CD4-positive, alpha-beta T cell (primary cell): ENCODE results near the gene TBC1D14. TPM values are rescaled to one million over a fixed set of nuclear protein-coding genes. Genes with fewer than 3 reads are reported as not detected.

Source experiments
- ATAC-seq: fragments of 200-7000 bp; cut with Tn5 transposase; one replicate; pipeline ENCODE4 v1.10.0; 2022; ENCODE audit warnings: mild to moderate bottlenecking; ENCODE audit not compliant: poor library complexity
- CTCF ChIA-PET: fragments of 350-600 bp; sonication (Branson Sonifier 250); formaldehyde crosslinking; loops from one replicate; lab custom pipeline; 2021; ENCODE audit warnings: antibody characterized with exemption, inconsistent platforms; lab: Charles Lee
- POLR2A ChIA-PET: fragments of 350-600 bp; sonication (Branson Sonifier 250); formaldehyde crosslinking; loops from one replicate; lab custom pipeline; 2021; ENCODE audit warnings: antibody characterized with exemption, inconsistent platforms; lab: Charles Lee
- DNase-seq, 14 experiments: peaks; one replicate each; pipeline ENCODE4 v3.0.0-alpha.2; 2013 to 2020; ENCODE audit warnings: mixed read lengths in 2 of 14
- H3K27ac ChIP-seq, 2 donors: one replicate each; pipeline versions ENCODE4 v1.5.1 to v1.7.0; 2013; ENCODE audit warnings: low read length in 2 of 2, low read depth in 1 of 2, mild to moderate bottlenecking in 1 of 2
- H3K27me3 ChIP-seq, 2 experiments: 1 replicate in 1 of 2; 2 replicates in 1 of 2; pipeline versions ENCODE4 v1.6.1 to v1.7.0; 2013; ENCODE audit warnings: low read length in 2 of 2, control low read depth in 1 of 2, mild to moderate bottlenecking in 1 of 2, moderate library complexity in 1 of 2; ENCODE audit not compliant: insufficient read depth in 2 of 2, control insufficient read depth in 1 of 2
- H3K36me3 ChIP-seq: one replicate; pipeline ENCODE4 v1.6.1; 2013; ENCODE audit warnings: low read length, control low read depth; ENCODE audit not compliant: insufficient read depth
- H3K4me1 ChIP-seq: one replicate; pipeline ENCODE4 v1.6.1; 2013; ENCODE audit warnings: low read length, control low read depth; ENCODE audit not compliant: insufficient read depth
- H3K4me3 ChIP-seq: one replicate; pipeline ENCODE4 v1.5.1; 2013; ENCODE audit warnings: mild to moderate bottlenecking, low read length, moderate library complexity
- H3K9me3 ChIP-seq, 2 experiments: 1 replicate in 1 of 2; 2 replicates in 1 of 2; pipeline versions ENCODE4 v1.6.1 to v1.7.0; 2013; ENCODE audit warnings: low read length in 2 of 2, mild to moderate bottlenecking in 2 of 2, control low read depth in 1 of 2, moderate library complexity in 1 of 2; ENCODE audit not compliant: control insufficient read depth in 1 of 2, insufficient read depth in 1 of 2
- H3K27ac Mint-ChIP-seq: one replicate; pipeline ENCODE4 v1.8.0; 2020; ENCODE audit warnings: mixed read lengths
- H3K27me3 Mint-ChIP-seq: one replicate; pipeline ENCODE4 v1.8.0; 2021; ENCODE audit warnings: mixed read lengths
- H3K36me3 Mint-ChIP-seq: one replicate; pipeline ENCODE4 v1.8.0; 2021; ENCODE audit warnings: low read depth, mixed read lengths
- H3K4me1 Mint-ChIP-seq: one replicate; pipeline ENCODE4 v1.8.0; 2021; ENCODE audit warnings: low read depth, mixed read lengths
- H3K4me3 Mint-ChIP-seq: one replicate; pipeline ENCODE4 v1.8.0; 2020; ENCODE audit warnings: mild to moderate bottlenecking, mixed read lengths
- H3K9me3 Mint-ChIP-seq: one replicate; pipeline ENCODE4 v1.8.0; 2020; ENCODE audit warnings: mixed read lengths
- CTCF ChIP-seq: fragments of 200-600 bp; IDR thresholded peaks from one replicate; pipeline ENCODE4 v1.8.0; 2022; ENCODE audit warnings: antibody characterized with exemption, mild to moderate bottlenecking
- intact Hi-C, 2 experiments: fragments of 100-400 bp; cut with DNase I in 1 of 2; cut with micrococcal nuclease in 1 of 2; formaldehyde crosslinking; loops; one replicate each; pipeline versions ENCODE4 v1.15.1 to v1.9.0; 2023 to 2025; cut with DNase I, micrococcal nuclease
- total RNA-seq, 174 experiments: library from RNA in 2 of 174; stranded (reverse) in 2 of 174; gene quantifications; one replicate each; pipeline ENCODE4 v1.2.3 and lab custom pipeline; 2021 to 2026

TBC1D14 gene
- total RNA-seq, 2 experiments from 2014 or later = 31.2 to 34.1 TPM

- H3K9me3 Mint-ChIP-seq = no peaks in the 10 kb centered on the region
- intact Hi-C loops = loop anchor here in 1 of 2 experiments (10.0 kb wide), 1 partner anchor 501 kb away; the partner anchor contains the start of gene MAN2B2
- TF ChIP-seq CTCF = no peak
- Histone ChIP-seq H3K4me1 (no peaks in the 10 kb centered on the region), H3K36me3 (no peaks in the 10 kb centered on the region), H3K9me3 (no peaks in the 10 kb centered on the region), H3K27me3 (no peaks in the 10 kb centered on the region), H3K27ac (no peak overlapping the region), H3K4me3 (no peak overlapping the region)
- DNase-seq = no peak
- H3K27ac Mint-ChIP-seq = no peak overlapping the region
- no peak overlapping the region for H3K4me3 Mint-ChIP-seq
- no peaks in the 10 kb centered on the region for H3K4me1 Mint-ChIP-seq
- no peak for ATAC-seq
- H3K36me3 Mint-ChIP-seq = no peaks in the 10 kb centered on the region
- ChIA-PET CTCF (no interaction called here), POLR2A (no interaction called here)
- H3K27me3 Mint-ChIP-seq = peaks cover 17% of the 10 kb centered on the region
Observed at GRCh38 chr4:7075962-7076695, 166.5 kb downstream of the TBC1D14 start.

GRCh38 chr4:7076696-7077082, 167.1 kb downstream of the TBC1D14 start:
- DNase-seq (no peak), ATAC-seq (no peak)
- no peak overlapping the region for H3K4me3 Mint-ChIP-seq
- no peak overlapping the region for H3K27ac Mint-ChIP-seq
- no peaks in the 10 kb centered on the region for H3K36me3 Mint-ChIP-seq
- Histone ChIP-seq H3K27me3 (no peaks in the 10 kb centered on the region), H3K27ac (no peak overlapping the region), H3K4me1 (no peaks in the 10 kb centered on the region), H3K4me3 (no peak overlapping the region), H3K9me3 (no peaks in the 10 kb centered on the region), H3K36me3 (no peaks in the 10 kb centered on the region)
- POLR2A ChIA-PET = no interaction called here
- intact Hi-C loops = loop anchor here in 1 of 2 experiments (10.0 kb wide), 1 partner anchor 502 kb away; the partner anchor contains the start of gene MAN2B2
- CTCF ChIA-PET = no interaction called here
- H3K27me3 Mint-ChIP-seq = peaks cover 19% of the 10 kb centered on the region
- H3K9me3 Mint-ChIP-seq = no peaks in the 10 kb centered on the region
- TF ChIP-seq CTCF = no peak
- no peaks in the 10 kb centered on the region for H3K4me1 Mint-ChIP-seq

GRCh38 chr4:7077371-7077770, 167.7 kb downstream of the TBC1D14 start:
- no peaks in the 10 kb centered on the region for H3K36me3 Mint-ChIP-seq
- H3K27ac ChIP-seq = no peak overlapping the region
- H3K9me3 ChIP-seq = no peaks in the 10 kb centered on the region
- H3K4me1 Mint-ChIP-seq = no peaks in the 10 kb centered on the region
- no peaks in the 10 kb centered on the region for H3K9me3 Mint-ChIP-seq
- peaks cover 19% of the 10 kb centered on the region for H3K27me3 Mint-ChIP-seq
- CTCF ChIA-PET = no interaction called here
- no peak for DNase-seq
- no peak for ATAC-seq
- no peak overlapping the region for H3K4me3 ChIP-seq
- POLR2A ChIA-PET = no interaction called here
- H3K4me1 ChIP-seq = no peaks in the 10 kb centered on the region
- H3K4me3 Mint-ChIP-seq = no peak overlapping the region
- intact Hi-C loops = loop anchor here in 1 of 2 experiments (10.0 kb wide), 1 partner anchor 503 kb away; the partner anchor contains the start of gene MAN2B2
- TF ChIP-seq CTCF = no peak
- H3K27me3 ChIP-seq = no peaks in the 10 kb centered on the region
- H3K27ac Mint-ChIP-seq = no peak overlapping the region
- no peaks in the 10 kb centered on the region for H3K36me3 ChIP-seq
